ENCODE results near the gene TTLL12.

DNA sequence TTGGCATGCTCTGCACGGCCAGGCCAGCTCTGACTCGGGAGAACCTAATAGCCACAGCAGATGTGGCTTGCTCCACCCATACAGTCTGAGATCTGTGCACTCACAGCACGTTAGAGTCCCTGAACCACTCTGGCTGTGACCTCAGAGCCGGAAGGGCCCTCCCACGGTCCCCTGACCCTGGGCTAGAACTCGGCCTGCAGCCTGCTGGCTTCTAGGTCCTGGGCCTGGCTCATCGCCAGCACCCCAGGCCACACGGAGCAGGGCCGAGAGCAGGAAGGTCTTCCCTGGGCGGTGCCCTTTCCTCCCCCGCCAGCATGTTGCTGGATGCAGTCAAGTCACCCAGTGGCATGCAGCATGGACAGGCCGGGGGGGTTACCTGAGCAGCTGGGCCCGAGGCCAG lies 35.3 kb upstream of the TTLL12 start:
- TF ChIP-seq, protein P1, sequence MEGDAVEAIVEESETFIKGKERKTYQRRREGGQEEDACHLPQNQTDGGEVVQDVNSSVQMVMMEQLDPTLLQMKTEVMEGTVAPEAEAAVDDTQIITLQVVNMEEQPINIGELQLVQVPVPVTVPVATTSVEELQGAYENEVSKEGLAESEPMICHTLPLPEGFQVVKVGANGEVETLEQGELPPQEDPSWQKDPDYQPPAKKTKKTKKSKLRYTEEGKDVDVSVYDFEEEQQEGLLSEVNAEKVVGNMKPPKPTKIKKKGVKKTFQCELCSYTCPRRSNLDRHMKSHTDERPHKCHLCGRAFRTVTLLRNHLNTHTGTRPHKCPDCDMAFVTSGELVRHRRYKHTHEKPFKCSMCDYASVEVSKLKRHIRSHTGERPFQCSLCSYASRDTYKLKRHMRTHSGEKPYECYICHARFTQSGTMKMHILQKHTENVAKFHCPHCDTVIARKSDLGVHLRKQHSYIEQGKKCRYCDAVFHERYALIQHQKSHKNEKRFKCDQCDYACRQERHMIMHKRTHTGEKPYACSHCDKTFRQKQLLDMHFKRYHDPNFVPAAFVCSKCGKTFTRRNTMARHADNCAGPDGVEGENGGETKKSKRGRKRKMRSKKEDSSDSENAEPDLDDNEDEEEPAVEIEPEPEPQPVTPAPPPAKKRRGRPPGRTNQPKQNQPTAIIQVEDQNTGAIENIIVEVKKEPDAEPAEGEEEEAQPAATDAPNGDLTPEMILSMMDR (IDR thresholded peaks at IDR 0.05; ENCODE audit: insufficient read depth, low read depth, low read length), result no peak
- TF ChIP-seq EZH2 (IDR thresholded peaks at IDR 0.05; ENCODE audit: insufficient read depth, low read length), result no peak

Measured in astrocyte (in vitro differentiated cells and primary cell).